Adrenal gland (tissue), 12 donors: ENCODE results near the gene TREML4. TPM values are rescaled to one million over a fixed set of nuclear protein-coding genes. Genes with fewer than 3 reads are reported as not detected.

ENCODE experiments used
- DNase-seq, 7 donors: peaks; one replicate each; pipeline ENCODE4 v3.0.0-alpha.2; 2019 to 2020
- H3K27ac ChIP-seq, 5 donors: fragments of 200-600 bp; sonication (generic) in 4 of 5; 1 replicate in 3 of 5; 2 replicates in 2 of 5; pipeline versions ENCODE4 v1.5.1 to v1.8.0; 2016 to 2020; ENCODE audit warnings: mild to moderate bottlenecking in 1 of 5
- H3K27me3 ChIP-seq: fragments of 200-600 bp; 2 replicates; pipeline ENCODE4 v1.8.0; 2021
- H3K36me3 ChIP-seq, 2 donors: fragments of 200-600 bp; replicated peaks in 1 of 2; 1 replicate in 1 of 2; 2 replicates in 1 of 2; pipeline versions ENCODE4 v1.5.1 to v1.8.0; 2018 to 2022
- H3K4me1 ChIP-seq, 2 donors: fragments of 200-600 bp; replicated peaks in 1 of 2; 1 replicate in 1 of 2; 2 replicates in 1 of 2; pipeline versions ENCODE4 v1.5.1 to v1.8.0; 2018 to 2021
- H3K4me3 ChIP-seq, 4 donors: fragments of 200-600 bp; sonication (generic) in 3 of 4; one replicate each; pipeline ENCODE4 v1.5.1; 2016 to 2018
- H3K9me3 ChIP-seq, 3 donors: fragments of 200-600 bp; sonication (generic) in 1 of 3; replicated peaks in 1 of 3; 1 replicate in 2 of 3; 2 replicates in 1 of 3; pipeline versions ENCODE4 v1.5.1 to v1.8.0; 2016 to 2021
- POLR2A ChIP-seq, 2 donors: fragments of 450-650 bp; IDR thresholded peaks; one replicate each; pipeline ENCODE4 v1.6.1; 2017; ENCODE audit warnings: antibody characterized with exemption in 2 of 2, mild to moderate bottlenecking in 2 of 2, moderate library complexity in 1 of 2
- WGBS, 4 donors: extraction: QIAGEN DNeasy Blood & Tissue Kit in 2 of 4; methylation state at CpG; one replicate each; pipeline versions ENCODE4 v1.1.5 to v1.1.7; 2013 to 2017; 5-methylcytosine and 5-hydroxymethylcytosine counted together
- intact Hi-C, 2 donors: fragments of 100-400 bp; cut with DNase I; formaldehyde crosslinking; loops; one replicate each; pipeline versions ENCODE4 v1.14.1 to v1.15.0; 2022 to 2023
- polyA plus RNA-seq, 3 donors: library from polyadenylated mRNA; stranded (reverse); fragments of 200-250 nt in 2 of 3; fragments of 350-450 nt in 1 of 3; fragmentation: Illumina TruSeq in 1 of 3; extraction: RNeasy Lipid Tissue Mini Kit (QIAGEN cat#74804) in 1 of 3; gene quantifications; one replicate each; pipeline ENCODE4 v1.2.3, GENCODE V29; 2013 to 2014
- total RNA-seq, 9 donors: library from RNA; depleted of rRNA in 4 of 9; stranded (reverse); fragments of >200 nt in 4 of 9; fragments of 120-200 nt in 1 of 9; fragmentation: NEBNext Ultra II Directional in 1 of 9; extraction: Animal tissue kit (Norgen Biotek cat#: 25700) in 1 of 9; gene quantifications; one replicate each; pipeline versions ENCODE4 v1.1.0 to v1.2.4, GENCODE V29; 2013 to 2023
- TF ChIP-seq, protein P1 (sequence below), 6 experiments: fragments of 450-650 bp in 4 of 6; fragments of 200-600 bp in 2 of 6; sonication (generic) in 1 of 6; IDR thresholded peaks; 1 replicate in 5 of 6; 2 replicates in 1 of 6; pipeline versions ENCODE4 v1.5.1 to v1.8.0; 2016 to 2021; ENCODE audit warnings: antibody characterized with exemption in 6 of 6, mild to moderate bottlenecking in 2 of 6, moderate library complexity in 1 of 6
- donor health status: healthy with polysubstance abuse.
- donor health status: Bipolar disorder and iron deficiency.
- donor health status: DM: yes; HTN: yes; CAD: no.
- donor health status: DM: no; HTN: no; CAD: no.
- donor health status: DM: no; HTN: no; CAD: no.
- donor health status: DM: yes; HTN: yes; CAD: no.

TREML4 gene
- total and polyA plus RNA-seq, 12 donors = 0.06 TPM; not detected in 11

DNA sequence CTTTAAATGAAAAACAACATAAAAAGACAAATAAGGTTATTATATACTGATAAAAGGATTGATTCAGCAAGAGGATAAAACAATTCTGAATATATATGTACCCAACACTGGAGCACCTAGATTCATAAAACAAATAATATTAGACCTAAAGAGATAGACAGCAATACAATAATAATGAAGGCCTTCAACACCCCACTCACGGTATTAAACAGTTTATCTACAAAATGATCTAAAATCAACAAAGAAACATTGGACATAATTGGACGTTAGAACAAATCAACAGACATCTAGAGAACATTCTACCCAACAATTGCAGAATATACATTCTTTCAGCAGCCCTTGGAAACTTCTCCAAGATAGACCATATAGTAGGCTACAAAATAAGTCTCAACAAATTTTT lies 34.3 kb downstream of the TREML4 start:
- Histone ChIP-seq H3K4me3 (no peak overlapping the region), H3K36me3 (no peaks in the 10 kb centered on the region), H3K27me3 (no peaks in the 10 kb centered on the region), H3K27ac (no peak overlapping the region), H3K9me3 (peaks cover 0 to 8% (median 5%) of the 10 kb centered on the region in 3 donors), H3K4me1 (no peaks in the 10 kb centered on the region)
- WGBS, 4 donors = 61 to 75% (median 68%) methylated on average over 2 of the region's 2 CpGs
- no peak for DNase-seq
- intact Hi-C loops = no loop called here
- TF ChIP-seq POLR2A (IDR thresholded peaks at IDR 0.05) = no peak
- TF ChIP-seq, protein P1, sequence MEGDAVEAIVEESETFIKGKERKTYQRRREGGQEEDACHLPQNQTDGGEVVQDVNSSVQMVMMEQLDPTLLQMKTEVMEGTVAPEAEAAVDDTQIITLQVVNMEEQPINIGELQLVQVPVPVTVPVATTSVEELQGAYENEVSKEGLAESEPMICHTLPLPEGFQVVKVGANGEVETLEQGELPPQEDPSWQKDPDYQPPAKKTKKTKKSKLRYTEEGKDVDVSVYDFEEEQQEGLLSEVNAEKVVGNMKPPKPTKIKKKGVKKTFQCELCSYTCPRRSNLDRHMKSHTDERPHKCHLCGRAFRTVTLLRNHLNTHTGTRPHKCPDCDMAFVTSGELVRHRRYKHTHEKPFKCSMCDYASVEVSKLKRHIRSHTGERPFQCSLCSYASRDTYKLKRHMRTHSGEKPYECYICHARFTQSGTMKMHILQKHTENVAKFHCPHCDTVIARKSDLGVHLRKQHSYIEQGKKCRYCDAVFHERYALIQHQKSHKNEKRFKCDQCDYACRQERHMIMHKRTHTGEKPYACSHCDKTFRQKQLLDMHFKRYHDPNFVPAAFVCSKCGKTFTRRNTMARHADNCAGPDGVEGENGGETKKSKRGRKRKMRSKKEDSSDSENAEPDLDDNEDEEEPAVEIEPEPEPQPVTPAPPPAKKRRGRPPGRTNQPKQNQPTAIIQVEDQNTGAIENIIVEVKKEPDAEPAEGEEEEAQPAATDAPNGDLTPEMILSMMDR (IDR thresholded peaks at IDR 0.05) = no peak

DNA sequence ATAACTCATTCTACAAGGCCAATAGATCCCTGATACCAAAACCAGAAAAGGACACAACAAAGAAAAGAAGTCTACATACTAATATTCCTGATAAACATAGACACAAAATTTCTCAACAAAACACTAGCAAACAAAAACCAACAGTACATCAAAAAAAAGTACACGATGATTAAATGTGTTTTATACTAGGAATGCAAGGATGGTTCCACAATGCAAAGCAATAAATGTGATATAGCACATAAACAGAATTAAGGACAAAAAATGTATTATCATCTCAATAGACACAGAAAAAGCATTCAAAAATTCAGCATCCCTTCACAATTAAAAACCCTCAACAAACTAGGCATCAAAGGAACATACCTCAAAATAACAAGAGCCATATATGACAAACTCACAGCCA lies 35.1 kb downstream of the TREML4 start:
- WGBS, 4 donors = 93 to 98% (median 95%) methylated on average over 1 of the region's 1 CpG
- H3K4me3 ChIP-seq = no peak overlapping the region
- no peak overlapping the region for H3K27ac ChIP-seq
- peaks cover 0 to 8% (median 5%) of the 10 kb centered on the region in 3 donors for H3K9me3 ChIP-seq
- DNase-seq = no peak
- no peaks in the 10 kb centered on the region for H3K36me3 ChIP-seq
- intact Hi-C loops = no loop called here
- H3K27me3 ChIP-seq = no peaks in the 10 kb centered on the region
- TF ChIP-seq, protein P1 (IDR thresholded peaks at IDR 0.05) = no peak
- no peak for TF ChIP-seq POLR2A (IDR thresholded peaks at IDR 0.05)
- no peaks in the 10 kb centered on the region for H3K4me1 ChIP-seq

DNA sequence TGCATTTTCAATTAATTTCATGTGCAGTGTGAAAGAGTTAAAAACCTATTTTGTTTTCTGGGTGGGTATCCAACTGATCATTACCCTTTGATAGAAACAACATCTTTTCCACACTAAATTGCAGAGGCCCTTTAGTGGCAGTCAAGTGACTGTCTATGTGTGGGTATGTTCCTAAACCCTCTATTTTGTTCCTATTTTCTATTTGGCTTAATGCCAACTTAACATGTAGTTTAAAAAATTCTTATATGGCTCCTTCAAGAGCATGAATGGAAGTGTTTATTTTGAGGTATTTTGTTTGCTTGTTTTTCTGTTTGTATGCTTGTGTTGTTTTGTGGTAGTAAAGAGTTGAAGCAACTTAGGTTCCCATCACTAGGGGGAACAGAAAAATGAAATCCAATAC lies 38.4 kb downstream of the TREML4 start:
- no peaks in the 10 kb centered on the region for H3K36me3 ChIP-seq
- no peak overlapping the region for H3K27ac ChIP-seq
- no peak for DNase-seq
- intact Hi-C loops = no loop called here
- peaks cover 0 to 8% (median 0%) of the 10 kb centered on the region in 3 donors for H3K9me3 ChIP-seq
- no peak overlapping the region for H3K4me3 ChIP-seq
- H3K4me1 ChIP-seq = no peaks in the 10 kb centered on the region
- no peaks in the 10 kb centered on the region for H3K27me3 ChIP-seq
- no peak for TF ChIP-seq POLR2A (IDR thresholded peaks at IDR 0.05)
- TF ChIP-seq, protein P1 (IDR thresholded peaks at IDR 0.05) = no peak

DNA sequence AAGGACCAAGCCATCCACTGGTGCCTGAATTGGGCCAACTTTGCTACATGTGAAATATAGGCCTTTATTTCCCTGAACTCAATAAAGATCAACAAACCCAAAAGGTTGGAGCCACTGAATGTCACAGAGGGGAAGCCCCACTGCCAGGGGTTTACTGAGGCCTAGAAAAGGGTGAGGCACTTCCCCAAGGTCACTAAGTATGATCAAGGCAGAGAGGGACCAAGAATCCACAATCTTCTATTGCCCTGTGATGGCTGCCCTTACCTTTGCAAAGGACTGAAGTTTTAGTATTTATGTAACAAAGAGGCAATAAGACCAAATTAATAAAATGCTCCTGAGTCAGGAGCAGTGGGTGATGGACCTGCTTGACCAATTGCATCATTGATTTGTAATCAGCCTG lies 40.3 kb downstream of the TREML4 start:
- no peak overlapping the region for H3K4me3 ChIP-seq
- TF ChIP-seq, protein P1 (IDR thresholded peaks at IDR 0.05) = no peak
- TF ChIP-seq POLR2A (IDR thresholded peaks at IDR 0.05) = no peak
- intact Hi-C loops = no loop called here
- no peaks in the 10 kb centered on the region for H3K9me3 ChIP-seq
- no peak for DNase-seq
- H3K4me1 ChIP-seq = no peaks in the 10 kb centered on the region
- no peaks in the 10 kb centered on the region for H3K36me3 ChIP-seq
- H3K27ac ChIP-seq = no peak overlapping the region
- H3K27me3 ChIP-seq = no peaks in the 10 kb centered on the region
